Stimulated activated CD4-positive, alpha-beta T cell treated with anti-CD3 and anti-CD28 coated beads, Interleukin-15, amount 100 ng/mL, for 1 hour (primary cell): Measurements from ENCODE around the gene TMEM270.
"Not testable (repeated sequence)": the region's sequence is repeated elsewhere in the genome, so short reads cannot be mapped to it uniquely, and the experiment has no call there.

ENCODE experiments used
- DNase-seq, 2 donors: peaks; one replicate each; pipeline ENCODE4 v3.0.0-alpha.2; 2020; ENCODE audit warnings: low read depth in 1 of 2, low spot score in 1 of 2

The TMEM270 gene

DNA sequence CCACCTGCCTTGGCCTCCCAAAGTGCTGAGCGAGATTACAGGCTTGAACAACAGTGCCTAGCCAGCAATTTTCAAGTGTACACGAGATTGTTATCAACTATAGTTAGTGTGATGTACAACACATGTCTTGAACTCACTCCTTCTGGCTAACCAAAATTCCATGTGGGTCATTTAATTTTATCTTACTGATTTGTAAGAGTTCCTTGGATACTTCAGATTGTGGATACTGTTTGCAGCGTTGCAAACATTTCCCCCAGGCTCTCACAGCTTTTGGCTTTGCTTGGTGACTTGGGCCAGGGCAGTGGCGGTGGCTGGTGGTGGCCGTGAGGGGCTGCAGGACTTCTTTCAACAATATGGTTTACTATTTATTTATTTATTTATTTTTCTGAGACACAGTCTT lies 8.5 kb upstream of the TMEM270 start:
- no peak for DNase-seq

DNA sequence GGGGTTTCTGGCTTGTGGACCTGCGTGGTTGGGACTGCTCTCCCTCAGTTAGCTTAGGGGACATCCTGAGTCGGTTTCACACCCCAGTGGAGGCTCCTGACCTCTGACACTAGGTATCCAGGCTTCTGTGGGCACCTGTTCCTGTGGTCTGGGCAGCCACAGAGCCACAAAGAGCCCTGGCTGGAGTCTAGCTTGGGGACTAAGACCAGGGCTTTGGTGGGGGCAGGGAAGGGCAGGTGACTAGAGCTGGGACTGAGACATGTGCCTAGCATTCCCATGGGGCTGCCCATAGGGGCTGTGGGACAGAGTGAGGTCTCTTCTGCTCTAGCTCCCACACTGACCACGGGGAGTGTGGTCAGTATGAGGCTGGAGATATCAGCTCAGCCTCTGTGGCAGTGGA lies 4.0 kb upstream of the TMEM270 start:
- DNase-seq, result no peak

GRCh38 chr7:73858807-73859206 lies 2.2 kb upstream of the TMEM270 start:
- DNase-seq, result no peak

DNA sequence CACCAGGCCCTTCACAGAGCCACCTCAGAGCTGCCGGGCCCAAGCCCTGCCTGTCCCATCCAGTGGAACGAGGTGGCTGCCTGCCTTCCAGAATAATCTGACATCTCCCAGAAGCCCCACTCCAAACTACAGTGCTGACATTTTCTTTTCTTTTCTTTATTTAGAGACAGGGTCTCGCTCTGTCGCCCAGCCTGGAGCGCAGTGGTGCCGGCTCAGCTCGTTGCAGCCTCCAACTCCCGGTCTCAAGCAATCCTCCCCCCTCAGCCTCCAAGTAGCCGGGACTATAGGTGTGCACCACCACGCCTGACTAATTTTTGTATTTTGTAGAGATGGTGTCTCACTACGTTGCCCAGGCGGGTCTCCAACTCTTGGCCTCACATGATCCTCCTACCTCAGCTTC lies 346 bp downstream of the TMEM270 start:
- no peak for DNase-seq

- DNase-seq, result no peak
Measured at GRCh38 chr7:73864981-73865711, 4.2 kb downstream of the TMEM270 start.

- DNase-seq, result no peak
Measured at GRCh38 chr7:73865738-73866445, 4.9 kb downstream of the TMEM270 start.

DNA sequence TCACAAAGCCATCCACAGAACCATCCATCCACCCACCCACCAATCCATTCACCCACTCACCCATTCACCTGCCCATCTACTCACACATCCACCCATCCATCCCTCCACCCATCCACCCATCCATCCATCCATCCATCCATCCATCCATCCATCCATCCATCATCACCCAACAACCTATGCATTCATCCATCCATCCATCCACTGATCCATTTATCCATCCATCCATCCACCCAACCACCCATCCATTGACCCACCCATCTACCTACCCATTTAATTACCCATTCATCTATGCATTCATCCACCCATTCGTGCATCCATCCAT lies 5.4 kb downstream of the TMEM270 start:
- no peak for DNase-seq

GRCh38 chr7:73869011-73869798 lies 8.2 kb downstream of the TMEM270 start:
- DNase-seq, result no peak

DNA sequence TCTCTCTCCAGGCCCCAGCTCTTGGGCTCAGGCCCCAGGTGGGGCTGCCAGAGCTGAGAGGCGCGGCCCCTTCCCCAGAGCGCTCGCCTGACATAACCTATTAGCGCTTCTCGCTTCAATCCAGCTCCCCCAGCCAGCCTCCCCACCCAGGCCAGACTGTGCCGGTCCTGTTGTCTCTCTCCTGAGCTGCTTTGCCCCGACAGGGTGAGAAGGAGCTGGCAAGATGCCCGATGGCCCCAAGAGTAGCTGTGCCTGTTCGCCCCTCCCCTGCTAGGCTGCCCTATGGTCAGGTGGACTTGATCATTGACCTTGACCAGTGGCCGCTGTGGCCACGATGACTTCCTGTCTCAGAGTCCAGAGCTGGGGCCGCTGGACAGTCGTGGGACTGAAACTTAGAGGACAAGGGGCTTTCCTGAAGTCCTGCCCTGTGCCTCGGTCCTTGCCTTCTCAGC lies 9.1 kb downstream of the TMEM270 start:
- DNase-seq, result no peak

DNA sequence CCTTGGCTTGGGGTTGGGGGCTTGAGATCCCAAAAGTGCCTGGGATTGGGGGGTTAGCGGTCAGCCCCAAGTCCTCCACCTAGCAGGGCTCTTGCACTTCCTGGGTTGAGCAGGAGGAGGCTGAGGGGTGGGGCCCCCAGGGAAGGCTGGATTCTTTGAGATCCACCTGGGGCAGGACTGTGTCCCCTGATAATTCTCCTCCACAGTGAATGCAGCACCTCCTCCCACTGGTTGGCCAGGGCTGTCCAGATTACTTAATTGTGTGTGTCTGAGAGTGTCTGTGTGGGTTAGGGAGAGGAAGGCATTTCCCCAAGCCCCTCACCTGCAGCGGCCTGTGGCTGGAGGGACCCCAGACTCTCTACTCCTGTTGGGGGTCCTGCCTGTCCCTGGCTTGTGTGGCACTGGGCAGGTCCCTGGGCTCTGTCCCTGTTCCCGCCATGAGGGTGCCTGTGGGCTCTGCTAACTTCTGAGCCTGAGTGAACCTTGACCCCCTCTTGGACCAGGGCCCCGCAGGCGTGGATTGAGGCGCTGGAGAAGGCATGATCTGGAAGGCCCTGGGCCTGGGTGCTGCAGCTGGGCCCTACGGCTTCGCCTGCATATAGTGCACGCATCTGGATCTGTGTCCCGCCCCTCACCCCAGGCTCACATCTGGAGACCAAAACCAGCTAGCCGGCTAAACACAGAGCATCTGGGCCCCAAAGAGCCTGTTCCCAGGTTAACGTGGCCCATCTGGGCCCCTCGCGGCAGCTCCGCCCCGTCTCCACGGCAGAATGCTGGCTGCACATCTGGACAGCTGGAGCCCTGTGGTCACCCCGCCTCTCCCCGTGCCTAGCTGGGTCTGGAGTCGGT lies 10.4 kb downstream of the TMEM270 start:
- no peak for DNase-seq

- DNase-seq, result no peak
Measured at GRCh38 chr7:73872056-73872908, 11.3 kb downstream of the TMEM270 start.

DNA sequence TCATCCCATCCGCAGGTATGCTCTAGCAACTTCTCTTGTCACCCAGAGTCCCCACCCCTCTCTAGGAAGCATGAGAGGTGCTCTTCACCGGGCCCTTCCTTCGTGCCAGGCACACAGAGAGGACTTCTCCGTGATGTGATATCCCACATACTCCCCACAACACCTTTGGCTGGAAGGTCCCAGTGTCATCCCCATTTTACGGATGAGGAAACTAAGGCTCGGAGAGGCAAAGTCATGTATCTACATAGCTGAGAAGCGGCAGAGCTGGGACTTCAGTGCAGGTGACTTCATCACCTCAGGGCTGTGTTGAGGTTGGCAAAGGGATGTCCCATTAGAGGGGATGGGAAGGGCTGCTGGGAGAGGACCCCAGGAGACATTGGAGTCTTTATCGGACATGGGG lies 15.4 kb downstream of the TMEM270 start:
- DNase-seq, result no peak

DNA sequence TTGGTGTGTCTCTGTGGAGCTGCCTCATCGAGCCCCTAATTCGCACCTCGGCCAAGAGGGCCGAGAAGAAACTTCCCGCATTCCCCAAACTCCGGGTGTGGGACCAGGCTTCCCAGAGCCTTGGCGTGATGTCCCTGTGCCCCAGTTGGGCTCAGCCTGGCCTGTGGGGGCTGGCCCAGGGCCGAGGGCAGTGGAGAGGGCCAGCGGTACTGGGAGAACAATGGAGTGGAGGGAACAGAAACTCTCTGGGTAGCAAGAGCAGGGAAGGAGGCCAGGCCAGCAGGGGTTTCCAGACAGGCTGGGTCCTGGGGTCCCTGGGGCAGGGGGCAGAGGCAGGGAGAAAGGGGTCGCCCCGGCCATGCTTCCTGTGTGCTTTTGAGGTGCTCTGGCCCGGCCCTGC lies 16.0 kb downstream of the TMEM270 start:
- no peak for DNase-seq

GRCh38 chr7:73879977-73880681 lies 19.2 kb downstream of the TMEM270 start:
- no peak for DNase-seq

DNA sequence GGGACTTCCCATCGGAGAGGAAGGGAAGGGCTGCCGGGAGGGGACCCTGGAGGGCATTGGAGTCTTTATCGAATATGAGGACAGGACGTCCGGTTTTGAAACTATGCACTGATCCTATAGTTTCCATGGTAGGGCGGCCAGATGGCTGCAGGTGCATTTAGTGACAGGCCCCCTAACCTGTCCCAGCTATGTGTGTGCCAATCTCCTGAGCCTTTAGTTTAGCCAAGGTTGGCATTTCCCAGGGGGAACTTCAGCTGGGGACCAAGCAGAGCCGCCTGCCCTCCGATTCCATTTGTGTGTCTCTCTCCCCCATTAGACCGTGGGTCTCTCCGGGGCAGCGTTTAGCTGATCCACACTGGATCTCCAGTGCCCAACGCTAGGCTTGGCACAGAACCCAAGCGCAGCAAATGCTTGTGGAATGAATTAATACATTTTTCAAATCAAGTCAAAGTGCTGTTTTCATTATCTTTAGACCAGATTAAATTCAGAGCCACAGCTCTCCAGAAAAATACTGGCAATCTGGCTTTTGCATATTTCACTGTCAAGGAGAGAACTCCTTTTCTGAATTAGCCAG lies 19.9 kb downstream of the TMEM270 start:
- no peak for DNase-seq

GRCh38 chr7:73881352-73882046 lies 20.5 kb downstream of the TMEM270 start:
- no peak for DNase-seq

- no peak for DNase-seq
Measured at GRCh38 chr7:73882047-73882402, 21.1 kb downstream of the TMEM270 start.

DNA sequence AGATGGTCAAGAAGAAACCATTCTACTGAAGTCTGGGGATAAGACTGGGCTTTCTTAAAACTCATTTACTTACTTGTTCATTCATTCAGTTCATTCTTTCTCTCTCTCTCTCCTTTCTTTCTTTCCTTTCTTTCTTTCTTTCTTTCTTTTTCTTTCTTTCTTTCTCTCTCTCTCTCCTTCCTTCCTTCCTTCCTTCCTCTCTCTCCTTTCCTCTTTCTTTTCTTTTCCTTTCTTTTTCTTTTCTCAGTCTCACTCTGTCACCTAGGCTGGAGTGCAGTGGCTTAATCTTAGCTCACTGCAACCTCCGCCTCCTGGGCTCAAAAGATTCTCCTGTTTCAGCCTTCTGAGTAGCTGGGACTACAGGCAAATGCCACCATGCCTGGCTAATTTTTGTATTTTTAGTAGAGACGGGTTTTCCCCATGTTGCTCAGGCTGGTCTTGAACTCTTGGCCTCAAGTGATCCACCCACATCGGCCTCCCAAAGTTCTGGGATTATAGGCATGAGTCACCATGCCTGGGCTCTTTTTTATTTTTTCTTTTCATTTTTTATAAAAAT lies 24.0 kb downstream of the TMEM270 start:
- DNase-seq, result not testable (repeated sequence)
